Skeletal muscle cell (primary cell): Measurements from ENCODE around the gene PRPF18.
A peak's percentile ranks its signal among the peaks of the same experiment; 100 is the strongest.

Experiments
- DNase-seq: peaks from one replicate; pipeline ENCODE4 v3.0.0-alpha.2; 2010; ENCODE audit warnings: low read depth
- H3K4me3 ChIP-seq: 2 replicates; pipeline ENCODE4 v1.5.1; 2011; ENCODE audit warnings: low read depth, mild to moderate bottlenecking, control low read depth, low read length, moderate library complexity

PRPF18 gene

GRCh38 chr10:13594641-13595040 is 7.9 kb downstream of the PRPF18 start:
- no peak for DNase-seq
- no peak overlapping the region for H3K4me3 ChIP-seq

GRCh38 chr10:13597909-13598308 is 11.1 kb downstream of the PRPF18 start:
- DNase-seq = no peak
- no peak overlapping the region for H3K4me3 ChIP-seq

- H3K4me3 ChIP-seq = no peak overlapping the region
- DNase-seq = no peak
Measured at GRCh38 chr10:13604357-13605040, 17.7 kb downstream of the PRPF18 start.

GRCh38 chr10:13608246-13608853 is 21.6 kb downstream of the PRPF18 start:
- no peak overlapping the region for H3K4me3 ChIP-seq
- DNase-seq = peak; percentile 54

- no peak overlapping the region for H3K4me3 ChIP-seq
- DNase-seq = no peak
Measured at GRCh38 chr10:13612654-13613373, 26.0 kb downstream of the PRPF18 start.

- DNase-seq = no peak
- no peak overlapping the region for H3K4me3 ChIP-seq
Measured at GRCh38 chr10:13613519-13613918, 26.8 kb downstream of the PRPF18 start.

- no peak for DNase-seq
Measured at GRCh38 chr10:13614530-13615332, 28.0 kb downstream of the PRPF18 start.

GRCh38 chr10:13615650-13616300 is 29.0 kb downstream of the PRPF18 start:
- DNase-seq = no peak
- no peak overlapping the region for H3K4me3 ChIP-seq

More at GRCh38 chr10:13614530-13615332, 28.0 kb downstream of the PRPF18 start:
- H3K4me3 ChIP-seq = no peak overlapping the region

- H3K4me3 ChIP-seq = no peak overlapping the region
- no peak for DNase-seq
Measured at GRCh38 chr10:13617116-13617515, 30.4 kb downstream of the PRPF18 start.

- H3K4me3 ChIP-seq = no peak overlapping the region
- DNase-seq = no peak
Measured at GRCh38 chr10:13621931-13622330, 35.2 kb downstream of the PRPF18 start.

- H3K4me3 ChIP-seq = no peak overlapping the region
- DNase-seq = no peak
Measured at GRCh38 chr10:13624630-13625029, 37.9 kb downstream of the PRPF18 start.

- no peak overlapping the region for H3K4me3 ChIP-seq
- no peak for DNase-seq
Measured at GRCh38 chr10:13627459-13628310, 40.9 kb downstream of the PRPF18 start.

- no peak for DNase-seq
- H3K4me3 ChIP-seq = no peak overlapping the region
Measured at GRCh38 chr10:13628661-13629060, 41.9 kb downstream of the PRPF18 start.

GRCh38 chr10:13629116-13629515 is 42.4 kb downstream of the PRPF18 start:
- no peak overlapping the region for H3K4me3 ChIP-seq
- no peak for DNase-seq

GRCh38 chr10:13630231-13630630 is 43.5 kb downstream of the PRPF18 start:
- no peak for DNase-seq
- no peak overlapping the region for H3K4me3 ChIP-seq

GRCh38 chr10:13631594-13631993 is 44.8 kb downstream of the PRPF18 start:
- H3K4me3 ChIP-seq = no peak overlapping the region
- DNase-seq = no peak

GRCh38 chr10:13632440-13632839 is 45.7 kb downstream of the PRPF18 start:
- DNase-seq = no peak
- H3K4me3 ChIP-seq = no peak overlapping the region

GRCh38 chr10:13632884-13633440 is 46.2 kb downstream of the PRPF18 start:
- no peak overlapping the region for H3K4me3 ChIP-seq
- DNase-seq = no peak
